Psoas muscle (tissue), 8 donors: ENCODE data around the gene MAP3K4. TPM values are rescaled to one million over a fixed set of nuclear protein-coding genes. Genes with fewer than 3 reads are reported as not detected.

Experiments
- ATAC-seq, 4 donors: fragments of 200-7000 bp; cut with Tn5 transposase; one replicate each; pipeline ENCODE4 v1.9.1; 2020; ENCODE audit warnings: moderate library complexity in 3 of 4, mild to moderate bottlenecking in 2 of 4
- DNase-seq, 2 donors: peaks; one replicate each; pipeline ENCODE4 v3.0.0-alpha.2; 2020
- H3K27ac ChIP-seq: fragments of 200-600 bp; one replicate; pipeline ENCODE4 v1.8.0; 2022
- H3K27me3 ChIP-seq, 3 donors: fragments of 200-600 bp in 1 of 3; one replicate each; pipeline versions ENCODE4 v1.6.1 to v1.8.0; 2013 to 2022; ENCODE audit warnings: low read length in 2 of 3, mild to moderate bottlenecking in 2 of 3, moderate library complexity in 1 of 3; ENCODE audit not compliant: insufficient read depth in 3 of 3
- H3K36me3 ChIP-seq, 2 donors: fragments of 200-600 bp in 1 of 2; one replicate each; pipeline versions ENCODE4 v1.6.1 to v1.8.0; 2013 to 2022; ENCODE audit warnings: low read depth in 1 of 2, mild to moderate bottlenecking in 1 of 2, moderate library complexity in 1 of 2; ENCODE audit not compliant: insufficient read depth in 1 of 2
- H3K4me1 ChIP-seq: fragments of 200-600 bp; one replicate; pipeline ENCODE4 v1.8.0; 2022
- H3K4me3 ChIP-seq: fragments of 200-600 bp; one replicate; pipeline ENCODE4 v1.8.0; 2022; ENCODE audit warnings: mild to moderate bottlenecking
- H3K9me3 ChIP-seq: fragments of 200-600 bp; one replicate; pipeline ENCODE4 v1.8.0; 2022
- WGBS, 3 donors: extraction: QIAGEN DNeasy Blood & Tissue Kit; methylation state at CpG; one replicate each; pipeline versions ENCODE4 v1.1.6 to v1.1.7; 2013; 5-methylcytosine and 5-hydroxymethylcytosine counted together
- intact Hi-C, 2 donors: fragments of 100-400 bp; cut with DNase I; formaldehyde crosslinking; loops; one replicate each; pipeline versions ENCODE4 v1.11.0 to v1.14.2; 2022
- polyA plus RNA-seq, 3 donors: library from polyadenylated mRNA; stranded (reverse); fragments of 200-250 nt; gene quantifications; one replicate each; pipeline ENCODE4 v1.2.3, GENCODE V29; 2013
- total RNA-seq, 4 donors: library from RNA; stranded (reverse); fragmentation: NEBNext Ultra II Directional in 2 of 4; extraction: Animal tissue kit (Norgen Biotek cat#: 25700) in 2 of 4; gene quantifications; one replicate each; pipeline versions ENCODE4 v1.2.1 to v1.2.4, GENCODE V29; 2021 to 2023
- TF ChIP-seq, protein P1 (sequence below): fragments of 200-600 bp; IDR thresholded peaks from one replicate; pipeline ENCODE4 v1.8.0; 2022; ENCODE audit warnings: antibody characterized with exemption
- donor health status: healthy with polysubstance abuse.
- donor health status: DM: no; HTN: no; CAD: no; lungs with moderate emphysema.
- donor health status: Bipolar disorder and iron deficiency.
- donor health status: healthy.
- donor health status: DM: yes; HTN: yes; CAD: no.
- donor health status: DM: no; HTN: no; CAD: no.
- donor health status: DM: no; HTN: no; CAD: no.
- donor health status: DM: yes; HTN: yes; CAD: no.

Gene MAP3K4
- total and polyA plus RNA-seq, 7 donors: 13.5 to 45.8 (median 19.4) TPM

DNA sequence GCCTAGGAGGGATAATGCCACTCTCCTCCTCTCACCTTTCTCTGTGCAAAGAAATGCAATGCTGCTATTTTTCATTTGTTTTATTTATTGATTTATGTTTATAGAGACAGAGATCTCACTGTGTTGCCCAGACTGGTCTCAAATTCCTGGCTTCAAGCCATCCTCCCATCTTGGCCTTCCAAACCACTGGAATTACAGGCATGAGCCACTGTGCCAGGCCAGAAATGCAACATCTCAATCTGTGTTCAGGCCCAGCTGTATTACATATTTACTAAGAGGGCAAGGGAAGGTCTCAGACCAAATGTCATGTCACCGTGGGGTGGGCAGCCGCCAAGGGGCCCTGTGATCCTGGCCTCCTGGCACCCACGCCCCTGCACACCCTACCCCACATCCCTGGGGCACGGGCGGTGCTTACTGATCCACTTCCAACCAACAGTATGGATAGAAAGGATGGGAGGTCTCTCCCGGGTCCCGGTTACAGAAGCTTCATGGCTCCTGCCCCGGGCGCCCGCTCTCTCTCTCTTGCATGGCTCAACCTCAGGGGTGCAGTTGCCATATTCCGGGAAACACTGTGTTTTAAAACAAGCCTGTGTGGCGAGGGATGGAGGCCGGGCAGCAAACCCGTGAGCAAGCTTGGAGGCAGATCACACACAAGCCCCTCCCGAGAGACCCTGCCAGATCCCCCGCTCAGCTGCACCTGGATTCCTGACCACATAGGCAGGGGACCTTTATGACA lies 170.5 kb downstream of the MAP3K4 start:
- no peak overlapping the region for H3K4me3 ChIP-seq
- ATAC-seq (no peak), DNase-seq (no peak)
- TF ChIP-seq, protein P1, sequence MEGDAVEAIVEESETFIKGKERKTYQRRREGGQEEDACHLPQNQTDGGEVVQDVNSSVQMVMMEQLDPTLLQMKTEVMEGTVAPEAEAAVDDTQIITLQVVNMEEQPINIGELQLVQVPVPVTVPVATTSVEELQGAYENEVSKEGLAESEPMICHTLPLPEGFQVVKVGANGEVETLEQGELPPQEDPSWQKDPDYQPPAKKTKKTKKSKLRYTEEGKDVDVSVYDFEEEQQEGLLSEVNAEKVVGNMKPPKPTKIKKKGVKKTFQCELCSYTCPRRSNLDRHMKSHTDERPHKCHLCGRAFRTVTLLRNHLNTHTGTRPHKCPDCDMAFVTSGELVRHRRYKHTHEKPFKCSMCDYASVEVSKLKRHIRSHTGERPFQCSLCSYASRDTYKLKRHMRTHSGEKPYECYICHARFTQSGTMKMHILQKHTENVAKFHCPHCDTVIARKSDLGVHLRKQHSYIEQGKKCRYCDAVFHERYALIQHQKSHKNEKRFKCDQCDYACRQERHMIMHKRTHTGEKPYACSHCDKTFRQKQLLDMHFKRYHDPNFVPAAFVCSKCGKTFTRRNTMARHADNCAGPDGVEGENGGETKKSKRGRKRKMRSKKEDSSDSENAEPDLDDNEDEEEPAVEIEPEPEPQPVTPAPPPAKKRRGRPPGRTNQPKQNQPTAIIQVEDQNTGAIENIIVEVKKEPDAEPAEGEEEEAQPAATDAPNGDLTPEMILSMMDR: no peak
- 67 to 78% (median 71%) methylated on average over 15 to 16 of the region's 16 CpGs for WGBS, 3 donors
- no peaks in the 10 kb centered on the region for H3K9me3 ChIP-seq
- H3K4me1 ChIP-seq: no peaks in the 10 kb centered on the region
- H3K36me3 ChIP-seq: no peaks in the 10 kb centered on the region
- H3K27ac ChIP-seq: no peak overlapping the region
- H3K27me3 ChIP-seq: no peaks in the 10 kb centered on the region
- intact Hi-C loops: loop anchor here in 1 of 2 donors (10.0 kb wide), 1 partner anchor 213 kb away; no protein-coding TSS in a partner anchor

DNA sequence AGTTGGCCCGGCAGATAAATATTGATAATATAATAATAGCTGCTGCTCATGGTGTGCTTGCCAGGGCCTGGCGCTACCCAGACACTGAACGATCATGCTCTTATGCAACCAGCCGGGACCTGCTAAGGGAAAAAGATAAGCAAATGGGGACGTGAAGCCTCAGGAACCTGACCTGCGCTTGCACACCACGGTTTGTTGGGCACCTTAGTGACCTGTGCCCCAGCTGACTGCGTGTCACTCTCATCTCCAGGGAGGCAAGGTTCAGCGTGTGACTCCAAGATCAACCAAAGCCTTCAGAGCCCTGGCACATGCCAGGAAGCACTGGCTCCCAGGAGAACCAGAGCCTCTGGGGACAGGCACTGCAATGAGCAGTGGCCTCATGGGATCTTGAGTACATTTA lies 171.2 kb downstream of the MAP3K4 start:
- WGBS, 3 donors: 87 to 90% (median 90%) methylated on average over 9 of the region's 9 CpGs
- no peak for DNase-seq
- TF ChIP-seq, protein P1: no peak
- Histone ChIP-seq H3K27me3 (no peaks in the 10 kb centered on the region), H3K9me3 (no peaks in the 10 kb centered on the region), H3K36me3 (no peaks in the 10 kb centered on the region), H3K4me3 (no peak overlapping the region), H3K4me1 (no peaks in the 10 kb centered on the region), H3K27ac (no peak overlapping the region)
- intact Hi-C loops: loop anchor here in 1 of 2 donors (10.0 kb wide), 1 partner anchor 212 kb away; no protein-coding TSS in a partner anchor
- no peak for ATAC-seq

DNA sequence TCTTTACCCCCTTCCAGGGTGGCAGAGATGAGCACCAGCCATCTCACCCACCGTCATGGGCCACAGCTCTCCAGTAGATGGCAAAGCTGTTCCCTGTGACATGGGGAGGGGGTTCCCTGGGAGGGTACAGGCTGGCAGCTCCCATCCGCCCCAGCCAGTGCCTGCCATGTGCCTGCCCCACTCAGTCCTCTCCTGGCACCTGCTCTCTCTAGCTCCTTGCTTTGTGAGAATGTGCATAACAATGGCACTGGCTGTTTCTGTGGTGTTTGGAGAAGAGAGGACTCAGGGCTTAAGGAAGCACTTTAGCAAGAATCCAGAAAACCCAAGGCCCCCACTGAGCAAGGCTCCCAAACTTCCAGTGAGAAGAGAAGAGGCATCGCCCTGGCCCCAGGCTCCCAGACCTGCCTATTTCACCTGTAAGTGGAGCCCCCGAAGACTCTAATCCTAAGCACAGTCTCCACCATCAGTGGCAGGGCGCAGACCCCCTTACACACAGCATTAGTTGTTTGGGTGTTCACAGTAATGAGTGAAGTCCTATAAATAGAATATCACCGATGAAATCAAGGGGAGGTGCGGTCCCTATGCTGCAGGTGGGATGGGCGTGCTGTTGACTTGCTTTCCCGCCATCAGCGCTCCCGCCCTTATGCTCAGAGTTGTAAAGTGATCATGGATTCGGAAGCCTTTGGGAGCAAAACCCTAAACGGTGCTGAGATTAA lies 172.1 kb downstream of the MAP3K4 start:
- H3K4me1 ChIP-seq: no peaks in the 10 kb centered on the region
- 93 to 97% (median 96%) methylated on average over 13 of the region's 13 CpGs for WGBS, 3 donors
- ATAC-seq: no peak
- intact Hi-C loops: loop anchor here in 1 of 2 donors (10.0 kb wide), 1 partner anchor 211 kb away; no protein-coding TSS in a partner anchor
- no peak overlapping the region for H3K27ac ChIP-seq
- H3K36me3 ChIP-seq: no peaks in the 10 kb centered on the region
- H3K27me3 ChIP-seq: no peaks in the 10 kb centered on the region
- DNase-seq: no peak
- H3K4me3 ChIP-seq: no peak overlapping the region
- no peaks in the 10 kb centered on the region for H3K9me3 ChIP-seq
- TF ChIP-seq, protein P1: no peak

DNA sequence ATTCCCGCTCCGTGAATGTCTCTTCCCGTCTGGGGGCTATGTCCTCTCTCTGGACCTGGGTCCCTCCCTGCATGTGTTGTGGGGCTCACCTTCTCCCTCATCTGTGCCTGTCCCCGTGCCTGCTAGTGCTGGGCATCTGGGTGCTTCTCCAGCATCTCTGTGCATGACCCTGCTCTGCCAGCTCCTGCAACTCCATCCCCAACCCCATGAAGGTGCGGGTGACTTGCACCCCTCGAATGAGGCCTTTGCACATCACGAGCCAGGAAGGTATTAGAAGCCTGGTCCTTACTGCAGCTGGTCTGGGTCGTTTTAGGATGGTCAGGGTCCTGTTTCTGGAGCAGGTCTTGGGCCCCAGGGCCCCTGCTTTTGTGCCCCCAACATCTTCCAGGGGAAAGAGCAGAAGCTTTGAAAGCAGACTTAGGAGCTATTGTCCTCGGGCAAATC lies 172.6 kb downstream of the MAP3K4 start:
- ATAC-seq (no peak), DNase-seq (no peak)
- no peaks in the 10 kb centered on the region for H3K36me3 ChIP-seq
- no peaks in the 10 kb centered on the region for H3K9me3 ChIP-seq
- no peaks in the 10 kb centered on the region for H3K4me1 ChIP-seq
- TF ChIP-seq, protein P1: no peak
- H3K27me3 ChIP-seq: no peaks in the 10 kb centered on the region
- no peak overlapping the region for H3K27ac ChIP-seq
- intact Hi-C loops: loop anchor here in 1 of 2 donors (10.0 kb wide), 1 partner anchor 211 kb away; no protein-coding TSS in a partner anchor
- no peak overlapping the region for H3K4me3 ChIP-seq
- 95 to 98% (median 96%) methylated on average over 9 of the region's 9 CpGs for WGBS, 3 donors
